Activated CD8-positive, alpha-beta T cell treated with anti-CD3 and anti-CD28 coated beads, Interleukin-2, amount 10 ng/mL, durations not matched to agents 7 days and 5 days (primary cell): Measurements from ENCODE around the gene ASB3. TPM values are rescaled to one million over a fixed set of nuclear protein-coding genes. Genes with fewer than 3 reads are reported as not detected.

ENCODE experiments used
- ATAC-seq: fragments of 150-1000 bp; cut with Tn5 transposase; one replicate; pipeline ENCODE4 v1.10.0; 2021; ENCODE audit warnings: moderate library complexity
- CTCF ChIA-PET: fragments of 350-600 bp; sonication (Branson Sonifier 250); formaldehyde crosslinking; loops from one replicate; lab custom pipeline; 2021; ENCODE audit warnings: antibody characterized with exemption; lab: Charles Lee
- POLR2A ChIA-PET: fragments of 350-600 bp; sonication (Branson Sonifier 250); formaldehyde crosslinking; loops from one replicate; lab custom pipeline; 2021; ENCODE audit warnings: antibody characterized with exemption; lab: Charles Lee
- DNase-seq: peaks from one replicate; pipeline ENCODE4 v3.0.0-alpha.2; 2020
- H3K27ac Mint-ChIP-seq: one replicate; pipeline ENCODE4 v1.8.0; 2021; ENCODE audit warnings: mild to moderate bottlenecking, mixed read lengths
- H3K27me3 Mint-ChIP-seq: one replicate; pipeline ENCODE4 v1.8.0; 2021; ENCODE audit warnings: low read depth, mixed read lengths
- H3K36me3 Mint-ChIP-seq: one replicate; pipeline ENCODE4 v1.8.0; 2021; ENCODE audit warnings: low read depth, mixed read lengths
- H3K4me1 Mint-ChIP-seq: one replicate; pipeline ENCODE4 v1.8.0; 2021; ENCODE audit warnings: low read depth, mixed read lengths
- H3K4me3 Mint-ChIP-seq: one replicate; pipeline ENCODE4 v1.8.0; 2021; ENCODE audit warnings: mild to moderate bottlenecking, mixed read lengths
- H3K9me3 Mint-ChIP-seq: one replicate; pipeline ENCODE4 v1.8.0; 2022; ENCODE audit warnings: mixed read lengths; ENCODE audit not compliant: insufficient read depth
- total RNA-seq, 2 experiments: library from RNA; stranded (reverse); gene quantifications; one replicate each; pipeline ENCODE4 v1.2.3, GENCODE V29; 2021

ASB3 gene
- total RNA-seq, 2 experiments from 2014 or later = 25.3 to 25.8 TPM

GRCh38 chr2:53820048-53820447, 33.3 kb upstream of the ASB3 start:
- no peaks in the 10 kb centered on the region for H3K9me3 Mint-ChIP-seq
- H3K27ac Mint-ChIP-seq = no peak overlapping the region
- no peak overlapping the region for H3K4me3 Mint-ChIP-seq
- DNase-seq (no peak), ATAC-seq (no peak)
- POLR2A ChIA-PET = no interaction called here
- no peaks in the 10 kb centered on the region for H3K27me3 Mint-ChIP-seq
- H3K36me3 Mint-ChIP-seq = peaks cover 18% of the 10 kb centered on the region
- CTCF ChIA-PET = no interaction called here
- no peaks in the 10 kb centered on the region for H3K4me1 Mint-ChIP-seq

- Mint-ChIP-seq H3K9me3 (no peaks in the 10 kb centered on the region), H3K36me3 (peaks cover 18% of the 10 kb centered on the region), H3K27ac (no peak overlapping the region), H3K27me3 (no peaks in the 10 kb centered on the region), H3K4me3 (no peak overlapping the region), H3K4me1 (no peaks in the 10 kb centered on the region)
- no peak for DNase-seq
- no peak for ATAC-seq
- CTCF ChIA-PET = no interaction called here
- POLR2A ChIA-PET = no interaction called here
Measured at GRCh38 chr2:53819634-53820033, 32.9 kb upstream of the ASB3 start.

GRCh38 chr2:53818854-53819435, 32.2 kb upstream of the ASB3 start:
- H3K27ac Mint-ChIP-seq = no peak overlapping the region
- CTCF ChIA-PET = no interaction called here

GRCh38 chr2:53813151-53813550, 26.4 kb upstream of the ASB3 start:
- H3K4me3 Mint-ChIP-seq = no peak overlapping the region
- CTCF ChIA-PET = no interaction called here
- POLR2A ChIA-PET = interaction anchor here (0.6 kb wide), 1 partner anchor 303 kb away, joined by 3 read pairs; no protein-coding TSS in a partner anchor
- no peak for DNase-seq
- H3K27ac Mint-ChIP-seq = no peak overlapping the region
- no peak for ATAC-seq
- H3K4me1 Mint-ChIP-seq = no peaks in the 10 kb centered on the region
- no peaks in the 10 kb centered on the region for H3K9me3 Mint-ChIP-seq
- no peaks in the 10 kb centered on the region for H3K27me3 Mint-ChIP-seq
- H3K36me3 Mint-ChIP-seq = peaks cover 33% of the 10 kb centered on the region

More at GRCh38 chr2:53818854-53819435, 32.2 kb upstream of the ASB3 start:
- Mint-ChIP-seq H3K4me1 (no peaks in the 10 kb centered on the region), H3K4me3 (no peak overlapping the region), H3K9me3 (no peaks in the 10 kb centered on the region), H3K36me3 (peaks cover 18% of the 10 kb centered on the region), H3K27me3 (no peaks in the 10 kb centered on the region)
- POLR2A ChIA-PET = no interaction called here
- no peak for DNase-seq
- ATAC-seq = no peak

- ChIA-PET POLR2A (no interaction called here), CTCF (no interaction called here)
- DNase-seq (no peak), ATAC-seq (no peak)
- H3K27ac Mint-ChIP-seq = no peak overlapping the region
- no peak overlapping the region for H3K4me3 Mint-ChIP-seq
- peaks cover 25% of the 10 kb centered on the region for H3K36me3 Mint-ChIP-seq
- no peaks in the 10 kb centered on the region for H3K4me1 Mint-ChIP-seq
- H3K9me3 Mint-ChIP-seq = no peaks in the 10 kb centered on the region
- H3K27me3 Mint-ChIP-seq = no peaks in the 10 kb centered on the region
Measured at GRCh38 chr2:53811601-53812000, 24.8 kb upstream of the ASB3 start.

- Mint-ChIP-seq H3K4me3 (no peak overlapping the region), H3K27me3 (no peaks in the 10 kb centered on the region), H3K27ac (no peak overlapping the region), H3K4me1 (peaks cover 12% of the 10 kb centered on the region), H3K9me3 (no peaks in the 10 kb centered on the region), H3K36me3 (peaks cover 34% of the 10 kb centered on the region)
- ATAC-seq = no peak
- ChIA-PET CTCF (no interaction called here), POLR2A (no interaction called here)
- no peak for DNase-seq
Measured at GRCh38 chr2:53802617-53803151, 15.9 kb upstream of the ASB3 start.

- H3K4me1 Mint-ChIP-seq = peaks cover 12% of the 10 kb centered on the region
- no peak overlapping the region for H3K27ac Mint-ChIP-seq
- ATAC-seq (no peak), DNase-seq (no peak)
- H3K36me3 Mint-ChIP-seq = peaks cover 35% of the 10 kb centered on the region
- no peaks in the 10 kb centered on the region for H3K9me3 Mint-ChIP-seq
- ChIA-PET CTCF (interaction anchor here (1.8 kb wide), 1 partner anchor 15 kb away, joined by 5 read pairs; the partner anchor contains the start of genes ASB3 and ERLEC1), POLR2A (interaction anchor here (0.6 kb wide), 1 partner anchor 14 kb away, joined by 3 read pairs; no protein-coding TSS in a partner anchor)
- H3K4me3 Mint-ChIP-seq = no peak overlapping the region
- H3K27me3 Mint-ChIP-seq = no peaks in the 10 kb centered on the region
Measured at GRCh38 chr2:53801547-53801946, 14.8 kb upstream of the ASB3 start.

- H3K9me3 Mint-ChIP-seq = no peaks in the 10 kb centered on the region
- POLR2A ChIA-PET = no interaction called here
- peaks cover 8% of the 10 kb centered on the region for H3K36me3 Mint-ChIP-seq
- H3K27ac Mint-ChIP-seq = no peak overlapping the region
- DNase-seq = no peak
- H3K4me3 Mint-ChIP-seq = no peak overlapping the region
- H3K27me3 Mint-ChIP-seq = no peaks in the 10 kb centered on the region
- H3K4me1 Mint-ChIP-seq = peaks cover 7% of the 10 kb centered on the region
- CTCF ChIA-PET = no interaction called here
- ATAC-seq = no peak
Measured at GRCh38 chr2:53793821-53794220, 7.1 kb upstream of the ASB3 start.

GRCh38 chr2:53793261-53793660, 6.5 kb upstream of the ASB3 start:
- H3K27me3 Mint-ChIP-seq = no peaks in the 10 kb centered on the region
- POLR2A ChIA-PET = no interaction called here
- peaks cover 9% of the 10 kb centered on the region for H3K4me1 Mint-ChIP-seq
- CTCF ChIA-PET = interaction anchor here (1.0 kb wide), 1 partner anchor 12 kb away, joined by 3 read pairs; no protein-coding TSS in a partner anchor
- H3K4me3 Mint-ChIP-seq = no peak overlapping the region
- ATAC-seq (no peak), DNase-seq (no peak)
- H3K9me3 Mint-ChIP-seq = no peaks in the 10 kb centered on the region
- peaks cover 5% of the 10 kb centered on the region for H3K36me3 Mint-ChIP-seq
- H3K27ac Mint-ChIP-seq = no peak overlapping the region

GRCh38 chr2:53787614-53788289, 999 bp upstream of the ASB3 start:
- DNase-seq = peak; percentile 24
- peaks cover 8% of the 10 kb centered on the region for H3K36me3 Mint-ChIP-seq
- POLR2A ChIA-PET = interaction anchor here (0.6 to 5.3 kb wide), 4 partner anchors 11 to 183 kb away, joined by 3 to 97 read pairs (median 10); partner anchors contain the start of genes CHAC2 and PSME4

GRCh38 chr2:53786352-53786704, 425 bp downstream of the ASB3 start:
- DNase-seq (peak; percentile 46), ATAC-seq (peak; percentile 25)
- Mint-ChIP-seq H3K4me1 (peaks cover 37% of the 10 kb centered on the region), H3K9me3 (no peaks in the 10 kb centered on the region), H3K4me3 (peak overlapping the region; percentile 90), H3K27me3 (no peaks in the 10 kb centered on the region), H3K36me3 (peaks cover 14% of the 10 kb centered on the region), H3K27ac (peak overlapping the region; percentile 92)
- CTCF ChIA-PET = interaction anchor here (0.9 to 2.9 kb wide), 4 partner anchors 10 to 19 kb away, joined by 3 to 13 read pairs (median 4); partner anchors contain the start of gene CHAC2
- POLR2A ChIA-PET = interaction anchor here (0.6 to 5.3 kb wide), 4 partner anchors 10 to 159 kb away, joined by 3 to 97 read pairs (median 10); partner anchors contain the start of gene CHAC2

More at GRCh38 chr2:53787614-53788289, 999 bp upstream of the ASB3 start:
- Mint-ChIP-seq H3K27ac (peak overlapping the region; percentile 92), H3K9me3 (no peaks in the 10 kb centered on the region), H3K4me3 (peak overlapping the region; percentile 90), H3K27me3 (no peaks in the 10 kb centered on the region), H3K4me1 (peaks cover 32% of the 10 kb centered on the region)
- peak; percentile 28 for ATAC-seq
- CTCF ChIA-PET = interaction anchor here (0.7 to 2.9 kb wide), 3 partner anchors 9 to 20 kb away, joined by 3 to 13 read pairs (median 3); partner anchors contain the start of gene CHAC2
